Spleen (tissue), 7 donors: ENCODE measurements around the gene S100A6.

Experiments used
- POLR2AphosphoS5 ChIP-seq, 3 donors: sonication (generic); formaldehyde crosslinking; IDR thresholded peaks; one replicate each; pipeline ENCODE4 v1.5.1; 2017; ENCODE audit warnings: antibody characterized with exemption in 3 of 3
- TF ChIP-seq, protein P1 (sequence below), 11 experiments: fragments of 200-600 bp in 7 of 11; fragments of 450-650 bp in 4 of 11; sonication (generic) in 4 of 11; IDR thresholded peaks in 8 of 11; conservative IDR thresholded peaks in 3 of 11; 1 replicate in 7 of 11; 2 replicates in 4 of 11; pipeline versions ENCODE4 v1.4.0 to v1.8.0; 2016 to 2021; ENCODE audit warnings: antibody characterized with exemption in 11 of 11, inconsistent platforms in 4 of 11, mild to moderate bottlenecking in 1 of 11
- donor health status: DM: no; HTN: no; CAD: no; lungs with moderate emphysema.
- donor health status: DM: no; HTN: no; CAD: no.
- donor health status: DM: no; HTN: no; CAD: no.

DNA sequence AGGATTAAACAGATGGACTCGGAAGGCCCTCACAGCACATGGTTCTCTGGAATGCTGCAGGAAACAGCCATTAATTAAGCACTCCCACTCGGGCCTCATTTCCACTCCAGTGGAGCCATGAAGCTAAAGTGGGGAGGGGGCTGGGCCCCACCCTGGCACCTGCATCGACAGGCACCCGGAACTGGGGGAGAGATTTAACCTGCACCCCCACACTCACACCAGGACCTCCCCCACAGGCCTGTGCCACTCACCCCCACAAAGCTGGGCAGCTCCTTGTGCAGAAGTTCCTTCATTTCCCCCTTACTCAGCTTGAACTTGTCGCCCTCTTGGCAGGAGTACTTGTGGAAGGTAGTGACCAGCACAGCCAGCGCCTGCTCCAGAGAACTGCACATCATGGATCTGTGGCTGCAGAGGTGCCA lies 27.7 kb upstream of the S100A6 start:
- TF ChIP-seq, protein P1, sequence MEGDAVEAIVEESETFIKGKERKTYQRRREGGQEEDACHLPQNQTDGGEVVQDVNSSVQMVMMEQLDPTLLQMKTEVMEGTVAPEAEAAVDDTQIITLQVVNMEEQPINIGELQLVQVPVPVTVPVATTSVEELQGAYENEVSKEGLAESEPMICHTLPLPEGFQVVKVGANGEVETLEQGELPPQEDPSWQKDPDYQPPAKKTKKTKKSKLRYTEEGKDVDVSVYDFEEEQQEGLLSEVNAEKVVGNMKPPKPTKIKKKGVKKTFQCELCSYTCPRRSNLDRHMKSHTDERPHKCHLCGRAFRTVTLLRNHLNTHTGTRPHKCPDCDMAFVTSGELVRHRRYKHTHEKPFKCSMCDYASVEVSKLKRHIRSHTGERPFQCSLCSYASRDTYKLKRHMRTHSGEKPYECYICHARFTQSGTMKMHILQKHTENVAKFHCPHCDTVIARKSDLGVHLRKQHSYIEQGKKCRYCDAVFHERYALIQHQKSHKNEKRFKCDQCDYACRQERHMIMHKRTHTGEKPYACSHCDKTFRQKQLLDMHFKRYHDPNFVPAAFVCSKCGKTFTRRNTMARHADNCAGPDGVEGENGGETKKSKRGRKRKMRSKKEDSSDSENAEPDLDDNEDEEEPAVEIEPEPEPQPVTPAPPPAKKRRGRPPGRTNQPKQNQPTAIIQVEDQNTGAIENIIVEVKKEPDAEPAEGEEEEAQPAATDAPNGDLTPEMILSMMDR (IDR thresholded peaks at IDR 0.05 in 8 of 11, conservative IDR thresholded peaks at IDR 0.05 in 3 of 11): no peak
- TF ChIP-seq POLR2AphosphoS5 (IDR thresholded peaks at IDR 0.05): no peak
